Adrenal gland (tissue), 12 donors: ENCODE measurements around the gene SEMA6C. TPM values are rescaled to one million over a fixed set of nuclear protein-coding genes. Genes with fewer than 3 reads are reported as not detected.

ENCODE experiments used
- DNase-seq, 7 donors: peaks; one replicate each; pipeline ENCODE4 v3.0.0-alpha.2; 2019 to 2020
- H3K27ac ChIP-seq, 5 donors: fragments of 200-600 bp; sonication (generic) in 4 of 5; 1 replicate in 3 of 5; 2 replicates in 2 of 5; pipeline versions ENCODE4 v1.5.1 to v1.8.0; 2016 to 2020; ENCODE audit warnings: mild to moderate bottlenecking in 1 of 5
- H3K27me3 ChIP-seq: fragments of 200-600 bp; 2 replicates; pipeline ENCODE4 v1.8.0; 2021
- H3K36me3 ChIP-seq, 2 donors: fragments of 200-600 bp; replicated peaks in 1 of 2; 1 replicate in 1 of 2; 2 replicates in 1 of 2; pipeline versions ENCODE4 v1.5.1 to v1.8.0; 2018 to 2022
- H3K4me1 ChIP-seq, 2 donors: fragments of 200-600 bp; replicated peaks in 1 of 2; 1 replicate in 1 of 2; 2 replicates in 1 of 2; pipeline versions ENCODE4 v1.5.1 to v1.8.0; 2018 to 2021
- H3K4me3 ChIP-seq, 4 donors: fragments of 200-600 bp; sonication (generic) in 3 of 4; one replicate each; pipeline ENCODE4 v1.5.1; 2016 to 2018
- H3K9me3 ChIP-seq, 3 donors: fragments of 200-600 bp; sonication (generic) in 1 of 3; replicated peaks in 1 of 3; 1 replicate in 2 of 3; 2 replicates in 1 of 3; pipeline versions ENCODE4 v1.5.1 to v1.8.0; 2016 to 2021
- CTCF ChIP-seq, 6 experiments: fragments of 450-650 bp in 4 of 6; fragments of 200-600 bp in 2 of 6; sonication (generic) in 1 of 6; IDR thresholded peaks; 1 replicate in 5 of 6; 2 replicates in 1 of 6; pipeline versions ENCODE4 v1.5.1 to v1.8.0; 2016 to 2021; ENCODE audit warnings: antibody characterized with exemption in 6 of 6, mild to moderate bottlenecking in 2 of 6, moderate library complexity in 1 of 6
- POLR2A ChIP-seq, 2 donors: fragments of 450-650 bp; IDR thresholded peaks; one replicate each; pipeline ENCODE4 v1.6.1; 2017; ENCODE audit warnings: antibody characterized with exemption in 2 of 2, mild to moderate bottlenecking in 2 of 2, moderate library complexity in 1 of 2
- WGBS, 4 donors: extraction: QIAGEN DNeasy Blood & Tissue Kit in 2 of 4; methylation state at CpG; one replicate each; pipeline versions ENCODE4 v1.1.5 to v1.1.7; 2013 to 2017; 5-methylcytosine and 5-hydroxymethylcytosine counted together
- intact Hi-C, 2 donors: fragments of 100-400 bp; cut with DNase I; formaldehyde crosslinking; loops; one replicate each; pipeline versions ENCODE4 v1.14.1 to v1.15.0; 2022 to 2023
- polyA plus RNA-seq, 3 donors: library from polyadenylated mRNA; stranded (reverse); fragments of 200-250 nt in 2 of 3; fragments of 350-450 nt in 1 of 3; fragmentation: Illumina TruSeq in 1 of 3; extraction: RNeasy Lipid Tissue Mini Kit (QIAGEN cat#74804) in 1 of 3; gene quantifications; one replicate each; pipeline ENCODE4 v1.2.3, GENCODE V29; 2013 to 2014
- total RNA-seq, 9 donors: library from RNA; depleted of rRNA in 4 of 9; stranded (reverse); fragments of >200 nt in 4 of 9; fragments of 120-200 nt in 1 of 9; fragmentation: NEBNext Ultra II Directional in 1 of 9; extraction: Animal tissue kit (Norgen Biotek cat#: 25700) in 1 of 9; gene quantifications; one replicate each; pipeline versions ENCODE4 v1.1.0 to v1.2.4, GENCODE V29; 2013 to 2023
- donor health status: healthy with polysubstance abuse.
- donor health status: Bipolar disorder and iron deficiency.
- donor health status: DM: yes; HTN: yes; CAD: no.
- donor health status: DM: no; HTN: no; CAD: no.
- donor health status: DM: no; HTN: no; CAD: no.
- donor health status: DM: yes; HTN: yes; CAD: no.

The SEMA6C gene
- total and polyA plus RNA-seq, 12 donors, result 0.66 to 40.5 (median 3.8) TPM

GRCh38 chr1:151130987-151131586 is 15.3 kb downstream of the SEMA6C start:
- peak; percentile 54 to 91 (median 63) for DNase-seq
- H3K4me1 ChIP-seq, result peaks cover 7 to 11% of the 10 kb centered on the region in 2 donors
- H3K27ac ChIP-seq, result peak overlapping the region in 2 of 5 donors; percentile 31 to 52
- no peaks in the 10 kb centered on the region for H3K36me3 ChIP-seq
- 30 to 48% (median 38%) methylated on average over 37 to 45 of the region's 45 CpGs for WGBS, 4 donors
- H3K27me3 ChIP-seq, result no peaks in the 10 kb centered on the region
- H3K9me3 ChIP-seq, result no peaks in the 10 kb centered on the region
- TF ChIP-seq CTCF (IDR thresholded peaks at IDR 0.05), result no peak
- TF ChIP-seq POLR2A (IDR thresholded peaks at IDR 0.05), result no peak
- H3K4me3 ChIP-seq, result peak overlapping the region in 1 of 4 donors; percentile 39
- intact Hi-C loops, result no loop called here

DNA sequence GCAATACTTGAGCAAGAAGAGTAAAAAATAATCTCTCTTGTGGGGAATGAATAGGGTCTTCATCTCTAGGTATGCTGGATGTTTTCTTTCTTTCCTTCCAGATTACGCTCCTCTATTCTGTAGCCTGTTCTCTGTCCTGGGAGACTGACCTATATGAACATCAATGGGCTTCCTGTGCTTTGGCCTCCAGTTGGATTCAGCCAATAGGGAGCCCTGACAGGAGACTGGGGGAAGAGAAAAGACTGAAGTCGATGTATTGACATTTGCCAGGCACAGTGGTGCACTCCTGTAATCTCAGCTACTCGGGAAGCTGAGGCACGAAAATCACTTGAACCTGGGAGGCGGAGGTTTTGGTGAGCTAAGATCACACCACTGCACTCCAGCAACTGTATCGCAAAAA is 17.6 kb downstream of the SEMA6C start:
- no peak for TF ChIP-seq CTCF (IDR thresholded peaks at IDR 0.05)
- TF ChIP-seq POLR2A (IDR thresholded peaks at IDR 0.05), result no peak
- no peak overlapping the region for H3K4me3 ChIP-seq
- no peak overlapping the region for H3K27ac ChIP-seq
- intact Hi-C loops, result no loop called here
- no peaks in the 10 kb centered on the region for H3K9me3 ChIP-seq
- DNase-seq, result no peak
- WGBS, 4 donors, result 78 to 90% (median 88%) methylated on average over 6 of the region's 6 CpGs
- H3K27me3 ChIP-seq, result no peaks in the 10 kb centered on the region
- H3K4me1 ChIP-seq, result peaks cover 7 to 11% of the 10 kb centered on the region in 2 donors
- H3K36me3 ChIP-seq, result no peaks in the 10 kb centered on the region

GRCh38 chr1:151124763-151125403 is 21.5 kb downstream of the SEMA6C start:
- TF ChIP-seq CTCF (IDR thresholded peaks at IDR 0.05) (no peak), POLR2A (IDR thresholded peaks at IDR 0.05) (no peak)
- WGBS, 4 donors, result 77 to 82% (median 81%) methylated on average over 5 of the region's 5 CpGs
- DNase-seq, result no peak

GRCh38 chr1:151113877-151114276 is 32.6 kb downstream of the SEMA6C start:
- intact Hi-C loops, result loop anchor here in 1 of 2 donors (5.0 kb wide), 1 partner anchor 33 kb away; the partner anchor contains the start of gene SEMA6C
- no peak for DNase-seq
- no peak for TF ChIP-seq POLR2A (IDR thresholded peaks at IDR 0.05)
- TF ChIP-seq CTCF (IDR thresholded peaks at IDR 0.05), result no peak
- Histone ChIP-seq H3K27ac (no peak overlapping the region), H3K4me3 (no peak overlapping the region), H3K27me3 (no peaks in the 10 kb centered on the region), H3K4me1 (no peaks in the 10 kb centered on the region), H3K36me3 (peaks cover 0 to 13% of the 10 kb centered on the region in 2 donors), H3K9me3 (no peaks in the 10 kb centered on the region)
- 92 to 96% (median 96%) methylated on average over 5 of the region's 5 CpGs for WGBS, 4 donors

More at GRCh38 chr1:151124763-151125403, 21.5 kb downstream of the SEMA6C start:
- peaks cover 0 to 4% of the 10 kb centered on the region in 2 donors for H3K36me3 ChIP-seq
- H3K27ac ChIP-seq, result no peak overlapping the region
- intact Hi-C loops, result no loop called here
- no peaks in the 10 kb centered on the region for H3K9me3 ChIP-seq
- H3K4me3 ChIP-seq, result no peak overlapping the region
- H3K4me1 ChIP-seq, result no peaks in the 10 kb centered on the region
- no peaks in the 10 kb centered on the region for H3K27me3 ChIP-seq
